Muscle of leg (tissue), 11 donors: ENCODE results near the gene CXCL14. TPM values are rescaled to one million over a fixed set of nuclear protein-coding genes. Genes with fewer than 3 reads are reported as not detected.

Experiments
- DNase-seq: peaks from one replicate; pipeline ENCODE4 v3.0.0; 2013
- H3K27ac ChIP-seq: one replicate; pipeline ENCODE4 v1.5.1; 2013; ENCODE audit warnings: mild to moderate bottlenecking, low read length, control low read depth
- H3K27me3 ChIP-seq: one replicate; pipeline ENCODE4 v1.6.1; 2013; ENCODE audit warnings: low read length; ENCODE audit not compliant: control insufficient read depth, insufficient read depth
- H3K36me3 ChIP-seq: one replicate; pipeline ENCODE4 v1.6.1; 2013; ENCODE audit warnings: low read length; ENCODE audit not compliant: control insufficient read depth, insufficient read depth
- H3K4me1 ChIP-seq: one replicate; pipeline ENCODE4 v1.6.1; 2013; ENCODE audit warnings: low read length; ENCODE audit not compliant: control insufficient read depth, insufficient read depth
- H3K4me3 ChIP-seq: one replicate; pipeline ENCODE4 v1.5.1; 2013; ENCODE audit warnings: low read length, control low read depth
- H3K9me3 ChIP-seq: replicated peaks from 2 replicates; pipeline ENCODE4 v1.6.1; 2013; ENCODE audit warnings: low read depth, low read length; ENCODE audit not compliant: control insufficient read depth
- WGBS: methylation state at CpG from one replicate; pipeline ENCODE4 v1.1.5; 2013; ENCODE audit warnings: missing lambda C conversion rate; ENCODE audit not compliant: insufficient coverage; 5-methylcytosine and 5-hydroxymethylcytosine counted together
- polyA plus RNA-seq, 8 donors: library from polyadenylated mRNA; unstranded; fragments of 120-200 nt; gene quantifications; one replicate each; pipeline versions ENCODE4 v1.2.1 to v1.2.3, GENCODE V29; 2013; ENCODE audit warnings: inconsistent platforms in 1 of 8, low replicate concordance in 1 of 8; ENCODE audit not compliant: insufficient read length in 8 of 8, insufficient read depth in 1 of 8
- total RNA-seq: library from RNA; stranded (reverse); fragments of 120-200 nt; gene quantifications from one replicate; pipeline ENCODE4 v1.2.4, GENCODE V29; 2013

Gene CXCL14
- total and polyA plus RNA-seq, 9 donors: 21.3 to 155 (median 31.1) TPM

DNA sequence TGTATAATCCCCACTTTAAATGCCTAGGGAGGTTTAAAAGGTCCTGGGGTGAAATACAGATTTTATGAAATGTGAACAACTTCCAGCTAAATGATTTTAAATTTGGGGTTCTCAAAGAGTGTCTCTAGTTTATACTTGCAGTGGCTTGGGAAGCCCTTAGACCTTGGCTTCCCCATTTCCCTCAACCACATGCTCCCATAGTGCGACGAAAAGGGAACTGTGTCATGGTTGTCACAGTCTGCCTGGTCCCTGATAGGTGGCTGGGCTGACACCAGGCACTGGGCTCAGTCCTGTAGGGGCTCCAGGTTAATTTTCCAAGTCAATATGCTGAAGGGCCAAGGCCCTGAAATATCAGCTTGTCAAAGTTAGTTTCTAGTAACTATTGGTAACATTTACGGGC is 10.4 kb upstream of the CXCL14 start:
- Histone ChIP-seq H3K27me3 (peaks cover 25% of the 10 kb centered on the region), H3K36me3 (no peaks in the 10 kb centered on the region), H3K9me3 (no peaks in the 10 kb centered on the region), H3K4me3 (no peak overlapping the region), H3K4me1 (no peaks in the 10 kb centered on the region), H3K27ac (no peak overlapping the region)
- DNase-seq: no peak
- 100% methylated on average over 1 of the region's 3 CpGs for WGBS

DNA sequence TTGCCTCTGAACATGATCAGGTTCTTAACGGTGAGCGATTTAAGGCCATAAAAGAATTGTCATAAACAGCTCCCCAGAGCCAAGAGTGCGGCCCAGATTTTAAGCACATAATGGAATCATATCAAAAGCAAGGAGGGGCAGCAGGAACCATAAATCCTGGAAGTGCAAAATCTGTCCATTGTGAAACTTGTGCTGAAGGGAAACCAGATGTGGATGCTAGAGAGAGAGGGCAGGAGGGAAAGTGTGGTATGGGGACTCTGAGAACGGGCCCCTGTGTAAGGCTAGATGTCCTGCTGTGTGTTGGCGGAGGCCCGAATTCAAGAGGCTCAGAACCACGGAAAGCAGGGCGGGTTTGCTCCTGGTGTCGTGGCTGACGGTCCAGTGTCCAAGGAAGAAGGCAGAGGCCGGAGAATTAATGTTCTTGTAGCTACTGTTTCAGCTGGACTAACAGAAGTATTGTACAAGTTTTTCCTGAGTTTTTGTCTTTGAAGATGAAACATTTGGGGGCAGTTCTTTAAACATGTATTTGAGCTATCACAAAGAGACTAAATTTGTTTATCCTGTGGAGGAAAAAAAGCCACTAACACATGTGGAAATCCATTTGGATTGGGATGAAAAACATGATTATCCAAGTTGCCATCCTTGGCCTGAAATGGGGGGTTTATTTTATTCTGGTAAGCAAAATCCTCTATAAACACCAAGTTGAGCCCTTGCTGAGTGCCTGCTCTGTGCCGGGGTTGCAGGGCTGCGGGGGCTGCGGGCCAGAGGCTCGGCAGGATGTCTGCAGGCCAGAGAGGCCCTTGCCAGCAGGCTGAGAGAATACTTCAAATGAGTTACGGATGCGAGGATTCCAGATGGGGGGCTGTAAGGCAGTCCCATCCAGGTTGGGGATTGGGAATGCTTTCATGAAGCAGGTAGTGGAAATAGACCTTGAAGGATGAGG is 9.2 kb upstream of the CXCL14 start:
- no peaks in the 10 kb centered on the region for H3K9me3 ChIP-seq
- no peaks in the 10 kb centered on the region for H3K4me1 ChIP-seq
- H3K27ac ChIP-seq: no peak overlapping the region
- H3K4me3 ChIP-seq: no peak overlapping the region
- peaks cover 34% of the 10 kb centered on the region for H3K27me3 ChIP-seq
- 41% methylated on average over 16 of the region's 17 CpGs for WGBS
- no peak for DNase-seq
- H3K36me3 ChIP-seq: no peaks in the 10 kb centered on the region

DNA sequence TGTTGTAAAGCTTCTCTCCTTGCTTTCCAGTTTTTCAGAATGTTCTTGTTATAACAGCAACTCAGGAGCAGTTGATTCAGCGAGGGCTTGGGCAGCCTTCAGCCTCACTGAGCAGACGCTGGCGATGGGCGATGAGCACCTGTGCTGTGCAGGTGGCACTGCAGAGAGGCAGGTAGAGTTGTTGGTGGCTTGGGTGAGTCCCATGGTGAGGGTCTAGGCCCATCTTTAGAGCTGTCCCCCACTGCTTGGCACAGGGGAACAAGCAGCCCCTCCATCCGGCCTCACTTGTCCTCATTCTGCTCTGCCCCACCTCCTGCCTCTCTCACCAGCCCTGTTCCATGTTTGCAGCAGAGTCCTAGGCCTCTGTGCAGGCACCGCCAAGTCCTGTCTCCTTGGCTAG is 6.1 kb upstream of the CXCL14 start:
- no peak for DNase-seq
- H3K4me3 ChIP-seq: no peak overlapping the region
- 84% methylated on average over 3 of the region's 6 CpGs for WGBS
- H3K27me3 ChIP-seq: peaks cover 39% of the 10 kb centered on the region
- no peaks in the 10 kb centered on the region for H3K9me3 ChIP-seq
- H3K36me3 ChIP-seq: no peaks in the 10 kb centered on the region
- H3K4me1 ChIP-seq: no peaks in the 10 kb centered on the region
- no peak overlapping the region for H3K27ac ChIP-seq

DNA sequence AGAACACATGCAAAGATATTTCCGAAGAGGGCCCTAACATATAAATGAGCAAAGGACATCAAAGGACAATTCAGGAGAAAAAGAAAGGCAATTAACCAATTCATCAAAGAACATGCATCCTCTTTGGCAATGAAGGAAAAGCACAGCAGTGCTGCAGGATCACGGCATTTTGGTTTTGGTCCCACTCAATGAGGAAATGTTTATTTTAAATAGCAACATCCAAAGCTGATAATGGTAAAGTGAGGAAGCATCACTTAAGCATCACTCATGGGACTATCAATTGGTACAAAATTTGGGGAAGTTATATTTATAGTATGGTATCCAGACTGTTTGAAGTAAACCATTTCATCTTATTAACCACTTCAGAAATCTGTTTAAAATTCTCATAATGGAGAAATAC is 5.5 kb upstream of the CXCL14 start:
- H3K4me3 ChIP-seq: no peak overlapping the region
- peaks cover 2% of the 10 kb centered on the region for H3K4me1 ChIP-seq
- no peak overlapping the region for H3K27ac ChIP-seq
- WGBS: no CpG with 5 or more reads among the region's 2 CpGs
- H3K27me3 ChIP-seq: peaks cover 44% of the 10 kb centered on the region
- H3K36me3 ChIP-seq: no peaks in the 10 kb centered on the region
- no peaks in the 10 kb centered on the region for H3K9me3 ChIP-seq
- no peak for DNase-seq

DNA sequence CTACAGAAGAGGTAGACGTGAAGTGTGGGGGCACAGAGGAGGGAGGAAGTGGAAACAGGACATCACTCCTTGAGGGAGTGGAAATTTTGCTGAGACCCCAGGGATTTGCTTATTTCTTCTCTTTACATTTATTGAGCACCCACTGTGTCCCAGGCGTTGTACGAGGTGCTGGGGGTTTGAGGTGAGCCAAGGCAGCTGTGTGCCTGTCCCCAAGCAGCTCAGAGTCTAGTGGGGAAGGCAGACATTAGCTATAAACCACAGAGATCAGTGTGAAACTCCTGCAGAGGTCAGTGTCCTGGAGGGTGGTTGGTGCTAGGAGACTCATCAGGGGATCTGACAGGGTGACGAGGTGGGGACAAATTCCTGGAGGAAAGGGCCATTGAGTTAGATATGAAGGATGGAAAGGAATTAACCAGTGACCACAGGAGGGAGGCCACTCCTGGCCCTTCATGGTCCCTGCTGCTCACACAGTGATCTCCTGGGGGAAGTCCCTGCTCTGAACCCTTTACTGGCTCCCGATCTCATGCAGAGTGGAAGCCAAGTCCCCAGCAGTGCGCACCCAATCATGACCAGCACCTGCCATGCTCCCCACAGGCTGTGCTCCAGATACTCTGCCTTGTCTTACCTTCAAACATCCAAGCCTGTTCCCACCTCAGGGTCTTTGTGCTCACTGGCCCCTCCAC is 3.4 kb upstream of the CXCL14 start:
- 56% methylated on average over 5 of the region's 6 CpGs for WGBS
- no peak for DNase-seq
- H3K4me1 ChIP-seq: peaks cover 16% of the 10 kb centered on the region
- H3K27ac ChIP-seq: no peak overlapping the region
- H3K36me3 ChIP-seq: no peaks in the 10 kb centered on the region
- no peaks in the 10 kb centered on the region for H3K9me3 ChIP-seq
- H3K4me3 ChIP-seq: no peak overlapping the region
- H3K27me3 ChIP-seq: peaks cover 64% of the 10 kb centered on the region

DNA sequence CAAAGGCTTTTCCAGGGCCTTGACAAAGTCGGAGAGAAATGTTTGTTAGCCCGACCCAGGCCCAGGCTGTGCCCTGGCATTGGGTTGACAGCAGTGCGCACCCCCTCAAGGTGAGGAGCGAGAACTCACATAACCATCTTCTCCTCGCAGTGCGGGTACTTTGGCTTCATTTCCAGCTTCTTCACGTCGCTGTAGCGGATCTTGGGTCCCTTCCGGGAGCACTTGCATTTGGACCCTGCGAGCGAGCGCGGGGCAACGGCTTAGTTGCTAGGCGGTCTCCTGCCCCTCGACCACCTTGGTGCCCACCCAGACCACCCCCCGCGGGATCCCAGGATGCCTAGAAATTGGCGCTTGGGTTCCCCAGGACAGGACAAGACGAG is 496 bp downstream of the CXCL14 start:
- Histone ChIP-seq H3K36me3 (no peaks in the 10 kb centered on the region), H3K4me3 (peak overlapping the region; percentile 41), H3K27ac (no peak overlapping the region), H3K9me3 (no peaks in the 10 kb centered on the region), H3K27me3 (peaks cover 71% of the 10 kb centered on the region), H3K4me1 (peaks cover 19% of the 10 kb centered on the region)
- no peak for DNase-seq
- WGBS: 5% methylated on average over 18 of the region's 21 CpGs

DNA sequence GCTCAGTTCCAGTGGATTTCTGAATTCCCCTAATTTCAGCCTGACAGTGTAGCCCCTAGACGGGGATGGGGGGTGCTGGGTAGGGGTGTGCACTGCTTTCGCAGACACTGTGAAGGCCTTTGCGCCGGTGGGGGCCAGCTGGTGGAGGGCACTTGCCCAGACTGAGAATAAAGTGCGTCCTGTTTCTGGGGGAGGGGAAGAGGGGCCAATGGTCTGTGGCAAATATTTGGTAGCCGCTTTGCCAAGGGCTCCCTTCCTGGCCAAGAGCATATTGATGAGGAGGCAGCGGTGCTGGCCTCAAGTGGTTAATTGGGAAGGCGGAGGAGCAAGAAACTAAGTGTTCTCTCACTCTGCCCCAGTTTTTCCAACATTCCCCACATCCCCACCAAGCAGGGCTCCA is 1.4 kb downstream of the CXCL14 start:
- Histone ChIP-seq H3K4me1 (peaks cover 19% of the 10 kb centered on the region), H3K27me3 (peaks cover 67% of the 10 kb centered on the region), H3K36me3 (no peaks in the 10 kb centered on the region), H3K4me3 (peak overlapping the region; percentile 41), H3K9me3 (no peaks in the 10 kb centered on the region), H3K27ac (no peak overlapping the region)
- 45% methylated on average over 4 of the region's 8 CpGs for WGBS
- no peak for DNase-seq

DNA sequence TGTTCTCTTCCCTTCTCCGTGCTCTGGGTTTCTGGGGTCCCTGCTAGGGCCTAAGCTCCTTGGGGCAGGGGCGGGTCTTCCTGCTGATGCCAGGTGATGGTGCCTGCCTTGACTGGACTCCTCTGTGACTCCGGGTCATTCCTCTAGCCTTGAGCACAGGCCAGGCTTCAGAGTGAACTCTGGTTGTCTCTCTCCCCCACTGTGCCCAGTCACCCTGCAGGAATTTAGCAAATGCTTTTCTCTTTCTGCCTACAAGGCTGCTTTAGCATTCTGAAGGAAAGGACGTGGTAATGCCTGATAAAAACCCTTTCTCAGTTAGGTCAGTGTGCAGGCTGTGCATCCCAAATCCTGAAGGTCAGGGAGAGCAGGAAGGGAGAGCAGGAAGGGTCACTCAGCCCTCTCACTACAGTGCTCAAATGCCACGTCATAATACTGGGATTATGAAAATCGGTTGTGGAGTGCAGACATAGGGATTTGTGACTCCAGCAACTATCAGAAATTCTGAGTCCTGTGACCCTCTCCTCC is 2.7 kb downstream of the CXCL14 start:
- Histone ChIP-seq H3K4me1 (peaks cover 21% of the 10 kb centered on the region), H3K27ac (no peak overlapping the region), H3K4me3 (no peak overlapping the region), H3K9me3 (no peaks in the 10 kb centered on the region), H3K36me3 (no peaks in the 10 kb centered on the region), H3K27me3 (peaks cover 66% of the 10 kb centered on the region)
- WGBS: 92% methylated on average over 3 of the region's 6 CpGs
- DNase-seq: no peak

DNA sequence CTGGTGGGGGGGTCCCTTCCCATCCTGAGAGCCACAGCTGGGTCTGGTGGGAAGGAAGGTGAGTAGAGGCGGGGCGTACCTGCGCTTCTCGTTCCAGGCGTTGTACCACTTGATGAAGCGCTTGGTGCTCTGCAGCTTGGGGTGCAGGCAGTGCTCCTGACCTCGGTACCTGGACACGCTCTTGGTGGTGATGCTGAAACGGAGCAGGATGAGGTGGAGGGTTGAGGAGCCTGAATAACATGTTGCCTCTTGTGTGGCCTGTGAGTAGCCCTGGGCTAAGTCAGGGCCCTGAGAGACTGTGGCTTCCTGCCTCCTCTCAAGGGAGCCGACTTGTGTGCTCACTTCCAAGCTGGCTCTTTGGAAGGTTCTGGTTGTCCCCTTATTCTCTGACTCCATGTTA is 4.3 kb downstream of the CXCL14 start:
- WGBS: 95% methylated on average over 6 of the region's 10 CpGs
- DNase-seq: no peak

DNA sequence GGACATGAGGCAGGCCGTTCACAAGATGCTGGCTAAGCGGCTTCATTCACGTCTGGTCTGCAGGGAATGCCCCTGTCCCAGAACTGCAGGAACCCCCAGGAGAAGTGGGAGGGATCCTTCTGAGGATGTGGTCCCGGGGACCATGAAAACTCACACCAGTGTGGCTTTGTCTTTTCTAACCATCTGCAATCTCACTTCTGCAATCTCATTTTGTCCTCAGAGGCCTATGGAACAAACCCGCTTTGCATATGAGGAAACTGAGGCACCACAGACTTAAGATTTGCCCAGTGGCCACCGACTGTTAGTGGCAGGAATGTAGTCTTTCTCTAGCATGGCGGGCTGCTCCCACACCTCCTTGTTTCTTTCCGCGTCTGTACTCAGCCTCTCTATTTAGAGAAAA is 6.9 kb downstream of the CXCL14 start:
- Histone ChIP-seq H3K27me3 (peaks cover 37% of the 10 kb centered on the region), H3K36me3 (no peaks in the 10 kb centered on the region), H3K4me1 (peaks cover 20% of the 10 kb centered on the region), H3K4me3 (no peak overlapping the region), H3K9me3 (no peaks in the 10 kb centered on the region), H3K27ac (no peak overlapping the region)
- WGBS: 77% methylated on average over 5 of the region's 9 CpGs
- no peak for DNase-seq

More for the DNA sequence above, 4.3 kb downstream of the CXCL14 start:
- Histone ChIP-seq H3K27me3 (peaks cover 63% of the 10 kb centered on the region), H3K9me3 (no peaks in the 10 kb centered on the region), H3K4me1 (peaks cover 23% of the 10 kb centered on the region), H3K27ac (no peak overlapping the region), H3K36me3 (no peaks in the 10 kb centered on the region), H3K4me3 (no peak overlapping the region)
